HG03558 (cell line): ENCODE data around the gene HP1BP3.

Experiments
- ATAC-seq: cut with Tn5 transposase; IDR thresholded peaks from one replicate; pipeline ENCODE4 v1.9.1; 2021; ENCODE audit warnings: moderate number of reproducible peaks; ENCODE audit not compliant: unreplicated experiment; ENCODE audit errors: extremely low read depth

HP1BP3 gene

DNA sequence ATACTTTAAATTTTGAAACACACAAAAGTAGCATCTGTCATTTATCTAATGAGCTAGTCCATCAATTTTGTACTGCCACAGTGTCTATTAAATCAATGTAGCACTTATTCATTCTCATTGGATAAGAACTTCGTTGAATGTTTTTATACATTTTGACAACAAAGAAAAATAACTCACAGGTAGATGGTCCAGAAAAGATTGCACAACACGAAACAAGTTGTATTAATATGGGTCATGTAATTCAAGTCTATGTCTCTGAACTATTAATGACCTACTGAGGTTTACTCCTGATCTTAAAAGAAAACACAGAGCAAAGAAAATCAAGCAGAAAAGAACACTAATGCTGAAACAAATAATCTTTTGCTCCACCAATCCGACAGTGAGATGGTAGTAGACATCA is 15.3 kb downstream of the HP1BP3 start:
- no peak for ATAC-seq

DNA sequence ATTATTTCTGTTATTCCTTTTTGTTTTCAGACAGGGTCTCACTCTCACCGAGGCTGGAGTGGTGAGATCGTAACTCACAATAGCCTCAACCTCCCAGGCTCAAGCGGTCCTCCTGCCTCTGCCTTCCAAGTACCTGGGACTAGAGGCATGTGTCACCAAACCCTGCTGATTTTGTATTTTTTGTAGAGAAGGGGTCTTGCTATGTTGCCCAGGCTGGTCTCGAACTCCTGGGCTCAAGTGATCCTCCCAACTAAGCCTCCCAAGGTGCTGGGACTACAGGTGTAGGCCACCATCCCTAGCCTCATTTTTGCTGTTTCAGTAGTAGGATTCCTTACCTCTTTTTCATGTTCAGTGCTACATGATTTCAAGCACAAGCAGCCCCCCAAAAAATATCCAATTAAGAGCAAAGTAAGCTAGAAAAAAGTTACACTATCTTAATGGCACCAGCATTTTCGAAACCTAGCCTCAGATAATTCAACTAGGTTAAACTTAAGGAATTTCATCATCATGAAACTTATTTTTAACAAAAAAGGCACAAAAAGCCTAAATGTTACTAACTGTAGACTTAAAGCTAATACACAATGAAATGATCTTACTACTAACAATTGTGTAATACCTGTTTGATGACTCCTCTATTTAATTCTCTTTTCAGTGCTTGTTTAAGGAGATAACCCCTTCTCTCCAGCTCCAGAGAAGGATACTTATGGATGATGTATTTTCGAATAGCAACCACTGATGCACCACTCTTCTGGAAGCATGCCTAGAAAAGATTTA is 16.6 kb downstream of the HP1BP3 start:
- ATAC-seq: no peak

DNA sequence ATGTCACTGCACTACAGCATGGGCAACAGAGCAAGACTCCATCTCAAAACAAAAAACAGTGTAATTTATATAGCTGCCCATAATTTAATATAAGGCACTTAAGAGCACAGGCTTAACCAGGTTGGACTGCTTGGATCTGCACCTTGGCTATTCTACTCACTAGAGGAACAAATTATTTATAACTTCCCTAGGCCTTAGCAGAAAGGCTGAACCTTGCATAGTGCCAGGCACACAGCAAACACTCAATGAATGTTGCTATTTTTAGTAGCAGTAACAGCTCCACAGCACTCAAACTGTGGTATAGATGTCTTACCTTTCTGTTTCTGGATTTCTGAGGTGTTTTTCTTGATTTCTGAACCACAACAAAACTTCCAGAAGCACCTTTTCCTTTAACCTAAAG is 19.8 kb downstream of the HP1BP3 start:
- ATAC-seq: no peak

DNA sequence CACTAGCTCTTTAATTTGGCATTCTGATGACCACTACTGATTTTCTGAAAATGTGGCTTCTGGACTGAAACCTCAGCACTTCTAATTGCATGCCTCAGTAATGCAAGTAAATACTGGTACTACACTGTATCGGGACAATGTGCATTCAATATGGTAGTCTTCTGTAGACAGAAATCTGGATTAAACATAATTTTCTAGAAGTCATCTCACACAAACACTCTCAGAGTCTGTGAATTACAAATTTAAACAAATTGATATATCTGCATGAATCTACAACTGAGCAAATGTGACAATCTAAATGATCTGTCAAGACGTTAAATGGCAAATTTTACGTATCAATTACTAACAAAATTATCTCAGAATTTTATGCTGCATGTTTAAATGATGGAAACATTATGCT is 23.7 kb downstream of the HP1BP3 start:
- ATAC-seq: no peak

DNA sequence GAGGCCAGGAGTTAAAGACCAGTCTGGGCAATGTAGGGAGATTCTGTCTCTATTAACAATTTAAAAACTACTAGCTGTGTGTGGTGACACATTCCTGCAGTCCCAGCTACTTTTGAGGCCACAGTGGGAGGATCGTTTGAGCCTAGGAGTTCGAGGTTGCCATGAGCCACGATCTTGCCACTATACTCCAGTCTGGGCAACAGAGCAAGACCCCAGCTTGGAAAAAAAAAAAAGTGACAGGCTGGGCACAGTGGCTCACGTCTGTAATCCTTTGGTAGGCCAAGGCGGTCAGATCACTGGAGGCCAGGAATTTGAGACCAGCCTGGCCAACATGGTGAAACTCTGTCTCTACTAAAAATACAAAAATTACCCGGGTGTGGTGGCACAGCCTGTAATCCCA is 26.8 kb downstream of the HP1BP3 start:
- no peak for ATAC-seq

DNA sequence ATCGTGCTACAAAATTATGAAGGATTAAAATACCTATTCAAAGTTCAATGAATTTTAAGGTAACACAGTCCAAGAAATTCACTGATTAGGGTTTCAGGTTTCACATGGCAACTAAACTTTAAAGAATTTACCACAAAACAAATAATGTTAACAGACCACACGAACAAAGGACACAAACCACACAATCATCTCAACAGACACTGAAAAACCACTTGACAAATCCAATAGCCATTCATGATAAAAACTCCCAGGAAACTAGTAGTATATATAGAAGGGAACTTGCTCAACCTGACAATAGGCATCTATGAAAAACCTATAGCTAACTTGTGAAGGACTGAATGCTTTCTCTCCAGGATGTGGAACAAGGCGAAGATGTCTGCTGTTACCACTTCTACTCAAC is 33.5 kb downstream of the HP1BP3 start:
- ATAC-seq: no peak

DNA sequence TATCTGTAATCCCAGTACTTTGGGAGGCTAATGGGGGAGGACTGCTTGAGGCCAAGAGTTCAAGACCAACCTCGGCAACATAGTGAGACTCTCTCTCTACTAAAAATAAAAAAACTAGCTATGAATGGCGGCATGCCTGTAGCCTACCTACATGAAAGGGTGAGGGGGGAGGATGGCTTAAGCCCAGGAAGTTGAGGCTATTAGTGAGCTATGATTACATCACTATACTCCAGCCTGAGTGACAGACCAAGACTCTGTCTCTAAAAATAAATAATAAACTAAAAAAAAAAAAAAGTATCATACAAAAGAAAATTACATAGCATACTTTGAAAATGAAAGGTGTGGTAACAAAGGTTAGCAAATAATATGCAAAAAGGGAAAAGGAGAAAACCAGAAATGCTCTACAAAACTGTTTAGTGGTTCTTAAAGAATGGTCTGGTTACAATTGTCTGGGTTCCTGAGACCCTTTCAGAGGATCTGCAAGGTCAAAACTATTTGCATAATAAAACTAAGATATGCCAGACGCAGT is 35.6 kb downstream of the HP1BP3 start:
- ATAC-seq: no peak

DNA sequence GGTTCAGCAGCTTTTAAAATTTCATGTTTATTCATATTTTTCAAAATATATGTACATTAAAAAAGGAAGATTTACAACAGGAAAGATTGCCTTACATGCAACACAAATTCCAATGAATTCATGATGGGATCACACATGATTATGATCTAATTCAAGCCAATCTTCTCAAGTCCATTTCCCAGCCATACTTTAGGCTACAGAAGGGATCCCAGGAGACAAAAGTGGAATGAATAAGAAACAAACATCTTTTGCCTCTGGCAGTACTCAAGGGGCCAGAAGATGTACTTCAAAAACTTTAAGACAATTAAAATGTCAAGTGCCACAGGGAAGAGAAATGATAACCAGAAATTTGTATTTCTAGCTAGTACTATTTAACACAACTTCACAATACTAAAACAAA is 44.4 kb downstream of the HP1BP3 start:
- no peak for ATAC-seq

DNA sequence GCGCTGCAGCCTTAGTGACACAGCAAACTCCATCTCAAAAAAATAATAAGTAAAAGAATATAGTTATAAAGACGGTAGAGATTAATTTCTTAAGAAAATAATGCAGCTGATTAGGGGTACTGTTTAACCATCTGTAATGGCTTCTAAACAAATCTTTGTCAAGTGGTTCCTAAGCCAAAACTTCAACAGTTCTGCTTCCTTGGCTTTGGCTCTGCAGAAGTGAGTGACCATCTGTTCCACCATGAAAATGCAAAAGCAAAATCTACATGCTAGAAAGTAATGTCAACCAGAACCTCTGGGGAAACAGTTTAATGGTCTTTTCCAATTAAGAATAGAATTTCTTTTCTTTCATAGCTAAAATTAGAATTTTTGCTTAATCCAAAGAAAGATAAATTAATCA is 46.3 kb downstream of the HP1BP3 start:
- ATAC-seq: no peak

DNA sequence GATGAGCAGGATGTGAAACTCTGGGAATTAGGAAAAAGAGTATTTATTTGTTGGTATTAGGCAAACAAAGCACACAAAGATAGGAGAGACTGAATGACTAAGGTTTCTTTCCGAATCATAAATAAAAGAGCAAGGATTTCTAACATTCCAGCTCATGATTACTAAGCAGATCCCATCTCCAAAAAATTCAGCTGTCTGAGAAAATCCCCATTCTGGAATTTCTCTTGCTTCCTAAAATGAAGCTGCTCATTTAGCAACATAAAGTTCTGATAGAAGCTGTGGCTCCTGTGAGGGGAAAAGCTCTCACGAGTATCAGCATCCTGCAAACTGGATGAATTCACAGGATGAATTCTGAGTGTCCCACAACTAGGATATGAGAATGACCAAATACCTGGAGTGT is 47.9 kb downstream of the HP1BP3 start:
- no peak for ATAC-seq

DNA sequence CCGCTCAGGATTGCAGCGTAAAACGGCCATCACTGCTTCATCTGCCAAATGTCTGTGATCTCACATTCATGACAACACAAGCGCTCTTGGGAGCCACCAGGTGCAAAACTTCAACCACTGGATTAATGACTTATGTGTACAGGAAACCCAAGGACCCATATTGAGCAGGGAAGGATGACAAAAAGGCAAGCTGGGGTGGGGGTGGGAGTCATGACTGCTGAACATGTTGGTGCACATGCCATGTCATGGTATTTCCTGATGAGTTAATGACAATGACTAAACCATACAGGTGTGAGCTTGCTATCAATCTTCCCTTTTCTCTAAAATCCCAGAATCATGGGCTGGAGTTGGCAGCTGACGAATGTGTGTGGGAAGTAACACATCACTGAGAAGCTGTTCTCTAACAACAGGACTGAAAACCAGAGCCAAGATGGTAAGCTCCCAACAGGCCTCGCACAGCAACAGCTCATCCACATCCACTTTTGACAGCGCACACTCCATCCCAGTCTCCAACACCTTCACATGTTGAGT is 51.5 kb downstream of the HP1BP3 start:
- no peak for ATAC-seq

DNA sequence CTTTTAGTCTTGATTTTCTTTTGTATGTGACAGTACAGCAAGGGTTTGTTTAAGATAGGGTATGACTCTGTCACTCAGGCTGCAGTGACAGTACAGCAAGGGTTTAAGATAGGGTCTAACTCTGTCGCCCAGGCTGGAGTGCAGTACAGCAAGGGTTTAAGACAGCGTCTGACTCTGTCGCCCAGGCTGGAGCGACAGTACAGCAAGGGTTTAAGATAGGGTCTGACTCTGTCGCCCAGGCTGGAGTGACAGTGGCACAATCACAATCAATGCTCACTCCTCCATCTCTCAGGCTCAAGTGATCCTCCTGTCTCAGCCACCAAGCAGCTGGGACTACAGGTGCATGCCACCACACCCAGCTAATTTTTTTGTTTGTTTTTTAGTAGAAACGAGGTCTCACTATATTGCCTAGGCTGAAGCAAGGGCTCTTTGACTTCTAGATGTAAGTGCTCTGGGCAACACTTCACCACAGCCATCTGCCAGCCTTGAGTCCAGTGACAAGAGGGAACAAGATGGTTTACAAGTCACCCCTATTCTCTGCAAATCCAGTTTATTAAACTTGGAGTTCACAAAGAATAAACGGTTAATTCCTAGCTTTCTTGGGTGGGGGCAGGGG is 53.6 kb downstream of the HP1BP3 start:
- ATAC-seq: no peak

DNA sequence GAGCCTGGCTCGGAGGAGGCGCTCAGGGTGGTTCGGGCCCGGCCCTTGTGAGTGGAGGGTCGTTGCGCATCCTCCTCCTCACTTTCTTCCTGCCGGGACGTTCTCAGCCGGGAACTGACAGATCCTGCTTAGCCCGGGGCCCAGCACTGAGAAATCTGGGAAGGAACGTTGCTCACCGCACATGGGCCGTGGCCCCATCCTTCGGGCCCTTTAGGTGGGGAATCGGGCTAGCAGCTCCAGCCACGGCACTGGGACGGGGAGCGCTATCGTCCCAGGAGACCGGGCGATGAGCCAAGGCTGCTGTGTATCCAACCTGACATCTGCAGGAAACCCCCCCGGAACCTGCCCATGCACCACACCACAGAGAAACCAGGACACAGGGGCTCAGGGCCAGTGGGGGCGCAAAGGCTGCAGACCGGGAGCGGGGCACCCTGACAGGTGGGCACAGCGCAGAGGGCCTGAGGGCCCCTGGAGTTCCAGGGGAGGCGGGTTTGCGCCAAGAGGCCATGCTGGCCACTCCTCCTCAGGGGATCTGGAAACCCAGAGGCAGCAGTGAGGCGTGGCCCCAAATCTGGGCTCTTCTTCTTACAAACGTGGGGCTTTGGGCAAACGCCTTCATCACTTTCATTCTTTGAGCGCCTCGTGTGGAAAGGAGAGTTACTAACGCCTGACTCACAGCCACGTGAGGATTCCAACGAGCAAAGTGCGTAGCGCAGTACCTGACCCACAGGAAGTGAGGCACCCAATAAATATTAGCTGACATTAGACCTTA is 54.3 kb downstream of the HP1BP3 start, which contains the start of gene SH2D5:
Gene SH2D5, minus strand, starts transcription at position 116 of the 772 bp plus-strand sequence. CDS start 4,659 bp downstream, outside the sequence.
- peak; percentile 47 for ATAC-seq

DNA sequence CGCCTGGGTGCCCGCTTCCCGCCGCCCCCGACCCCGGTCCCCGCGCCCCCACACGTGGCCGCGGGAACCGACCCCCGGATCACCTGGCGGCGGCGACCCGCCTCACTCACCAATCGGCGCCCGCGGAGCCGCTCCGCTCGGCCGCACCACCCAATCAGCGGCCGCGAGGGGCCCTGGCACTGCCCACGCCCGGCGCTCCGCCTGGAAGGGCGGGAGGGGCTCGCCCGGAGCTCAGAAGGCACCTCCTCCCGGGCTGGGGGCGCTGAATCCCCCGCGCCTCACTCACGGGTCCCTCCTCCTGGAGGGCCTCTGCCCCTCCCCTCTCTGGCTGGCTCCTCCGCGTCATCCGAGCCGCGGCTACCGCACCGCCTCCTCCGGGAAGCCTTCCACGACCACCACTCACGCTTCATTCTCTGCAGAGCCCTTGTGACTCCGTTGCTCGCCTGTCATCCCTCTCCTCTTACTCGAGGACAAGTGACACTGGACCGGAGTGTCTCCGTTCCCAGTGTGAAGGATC is 55.0 kb downstream of the HP1BP3 start:
- ATAC-seq: no peak

DNA sequence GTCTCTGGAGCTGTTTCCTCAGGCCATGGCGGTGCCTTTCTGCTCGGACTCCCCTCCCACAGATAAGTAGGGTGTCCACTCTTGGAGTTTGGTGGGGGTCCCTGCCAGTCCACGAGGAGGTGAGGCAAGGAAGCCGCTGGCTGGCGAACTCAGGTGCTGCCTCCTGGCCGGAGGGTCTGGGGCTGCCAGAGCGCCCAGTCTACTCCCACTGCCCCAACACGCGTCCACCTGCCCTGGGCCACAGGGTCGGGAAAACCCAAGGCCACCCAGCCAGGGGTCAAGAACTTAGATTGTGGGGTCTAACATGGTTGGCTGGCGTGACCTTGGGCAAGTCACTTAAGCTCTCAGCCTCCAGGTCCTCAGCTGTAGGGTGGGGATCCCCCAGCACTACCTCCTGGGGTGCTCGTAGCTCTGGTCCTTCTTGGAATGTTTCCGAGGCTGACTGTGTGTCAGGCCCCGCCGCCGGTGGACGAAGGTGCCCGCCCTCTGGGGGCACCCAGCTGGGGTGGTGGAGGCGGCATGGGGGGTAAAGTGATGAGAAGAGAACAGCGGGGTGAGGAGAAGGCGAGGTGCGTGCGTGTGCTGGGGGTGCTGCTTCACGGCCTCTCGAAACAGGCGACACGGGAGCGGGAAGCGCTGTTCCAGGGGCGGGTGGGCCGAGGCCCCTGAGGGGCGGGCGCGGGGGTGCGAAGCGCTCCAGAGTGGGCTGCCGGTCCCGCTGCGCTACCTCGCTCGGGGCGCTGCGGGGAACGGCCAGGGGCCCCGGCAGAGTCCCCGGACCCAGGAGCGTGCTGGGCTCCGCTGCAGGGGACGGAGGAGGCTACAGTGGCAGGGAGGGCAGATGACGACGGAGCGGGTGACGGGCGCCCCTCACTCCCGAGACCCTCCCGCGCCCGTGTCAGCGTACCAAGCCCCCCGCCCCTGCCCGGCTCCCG is 55.8 kb downstream of the HP1BP3 start:
- ATAC-seq: no peak

DNA sequence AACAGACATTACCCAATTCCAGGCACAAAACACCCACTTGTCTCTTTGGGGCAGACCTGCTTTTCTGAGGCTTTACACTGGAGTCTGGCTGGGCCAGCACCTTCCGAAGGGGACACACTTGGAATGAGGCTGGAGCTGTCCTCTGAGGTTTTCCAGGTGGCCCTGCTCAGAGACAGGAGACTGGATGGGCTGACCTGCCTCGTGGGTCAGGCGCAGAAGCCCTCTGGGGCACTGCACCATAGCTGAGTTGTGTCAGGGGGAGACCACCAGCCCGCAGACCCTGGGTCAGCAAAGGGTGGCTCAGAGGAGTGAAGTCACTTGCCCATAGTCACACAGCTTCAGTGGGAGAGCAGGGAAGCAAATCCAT is 56.4 kb downstream of the HP1BP3 start:
- ATAC-seq: no peak

DNA sequence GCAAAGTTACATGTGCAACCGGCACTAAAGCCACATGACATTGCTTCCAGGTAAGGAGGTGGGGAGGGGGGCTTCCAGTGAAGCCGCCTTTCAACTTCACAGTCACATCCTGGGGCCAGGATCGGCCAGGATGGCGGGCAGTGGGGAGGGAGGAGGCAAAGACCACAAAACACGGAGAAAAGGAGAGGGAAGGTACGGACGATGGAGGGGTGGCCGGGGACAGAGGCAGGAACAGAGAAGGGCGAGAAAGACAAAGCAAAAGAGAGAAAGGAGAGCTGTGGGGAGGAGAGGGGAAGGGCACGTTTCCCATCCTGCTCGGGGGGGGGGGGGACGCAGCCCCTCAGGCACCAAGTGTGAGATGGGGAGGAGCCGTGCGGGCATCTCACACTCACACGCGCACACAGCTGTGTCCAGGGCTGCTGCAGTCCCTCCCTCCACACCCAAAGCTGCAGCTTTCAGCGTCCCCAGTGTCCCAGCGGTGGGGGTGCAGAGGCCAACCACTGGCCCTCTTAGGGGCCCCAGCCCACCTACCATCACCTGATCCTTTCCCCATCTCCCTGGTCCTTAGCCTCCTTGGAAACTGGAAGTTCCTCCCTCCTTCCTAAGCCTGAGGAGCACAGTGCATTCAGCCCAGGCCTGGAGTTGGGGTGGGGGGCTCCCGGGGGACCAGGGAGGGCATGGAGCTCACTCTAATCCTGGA is 57.0 kb downstream of the HP1BP3 start:
- ATAC-seq: no peak

DNA sequence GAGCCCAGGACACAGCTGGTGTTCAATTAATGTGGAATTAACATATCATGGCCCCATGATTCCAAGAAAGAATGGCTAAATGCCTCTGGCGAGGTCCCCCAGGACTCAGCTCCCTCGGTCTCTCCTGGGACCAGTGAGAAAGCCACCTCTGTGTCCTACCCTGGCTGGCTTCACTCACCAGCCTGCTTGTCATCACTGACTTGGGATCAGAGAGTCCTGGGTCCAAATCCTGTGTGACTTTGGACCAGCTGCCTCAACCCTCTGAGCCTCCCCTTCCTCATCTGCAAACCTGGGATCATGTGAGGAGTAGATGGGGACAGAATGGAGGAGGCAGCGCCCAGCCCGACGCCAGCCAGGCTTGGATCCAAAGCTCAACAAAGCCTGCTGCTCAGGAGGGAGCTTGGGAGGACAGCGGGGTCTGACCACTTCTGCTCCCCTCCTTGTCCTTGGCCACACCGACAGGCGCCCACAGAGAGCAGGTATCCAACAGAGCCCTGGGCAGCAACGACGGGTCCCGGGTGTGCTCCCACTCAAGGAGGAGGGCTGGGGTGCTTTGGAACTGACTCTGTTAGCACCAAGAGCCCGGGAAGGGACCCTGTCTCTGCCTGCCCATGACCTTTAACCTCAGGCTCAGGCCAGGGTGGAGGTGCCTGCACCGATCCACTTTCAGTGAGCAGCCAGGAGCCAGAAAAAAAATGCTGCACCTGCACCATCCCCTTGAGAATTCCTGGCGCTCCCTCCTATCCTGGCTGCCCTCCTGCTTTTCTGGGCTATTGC is 57.8 kb downstream of the HP1BP3 start:
- ATAC-seq: no peak
